ENCODE data around the gene BNIP1. TPM values are rescaled to one million over a fixed set of nuclear protein-coding genes. Genes with fewer than 3 reads are reported as not detected.

BNIP1 gene
- total RNA-seq, 2 donors from 2014 or later: 6.8 to 7.3 TPM

DNA sequence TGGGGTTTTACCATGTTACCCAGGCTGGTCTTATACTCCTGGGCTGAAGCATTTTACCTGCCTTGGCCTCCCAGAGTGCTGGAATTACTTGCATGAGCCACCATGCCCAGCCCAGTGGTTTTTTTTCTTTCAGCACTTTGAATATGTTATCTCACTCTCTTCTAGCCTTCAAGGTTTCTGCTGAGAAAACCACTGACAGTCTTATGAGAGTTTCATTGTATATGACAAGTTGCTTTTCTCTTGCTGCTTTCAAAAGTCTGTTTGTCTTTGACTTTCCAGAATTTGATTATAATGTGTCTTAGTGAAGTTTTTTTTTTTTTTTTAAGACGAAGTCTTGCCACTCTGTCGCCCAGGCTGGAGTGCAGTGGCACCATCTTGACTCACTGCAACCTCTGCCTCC, 43.1 kb upstream of the BNIP1 start:
- no peak overlapping the region for H3K27ac Mint-ChIP-seq
- Histone ChIP-seq H3K36me3 (ENCODE audit: control insufficient read depth, insufficient read depth, low read length) (no peaks in the 10 kb centered on the region), H3K9ac (ENCODE audit: extremely low read depth, low read length, poor library complexity, severe bottlenecking) (no peak overlapping the region), H3K9me3 (ENCODE audit: control insufficient read depth, low read length) (peaks cover 13% of the 10 kb centered on the region), H3K27me3 (ENCODE audit: control insufficient read depth, insufficient read depth, low read length, poor library complexity, severe bottlenecking) (no peaks in the 10 kb centered on the region), H3K4me3 (ENCODE audit: low read length) (no peak overlapping the region), H3K27ac (ENCODE audit: low read depth, low read length) (no peak overlapping the region), H3K4me1 (ENCODE audit: control insufficient read depth, insufficient read depth, low read length) (no peaks in the 10 kb centered on the region)
- no peak for DNase-seq
- no peak overlapping the region for H3K4me3 Mint-ChIP-seq
- peaks cover 11% of the 10 kb centered on the region for H3K36me3 Mint-ChIP-seq (ENCODE audit: low read depth)
- TF ChIP-seq, protein P1, sequence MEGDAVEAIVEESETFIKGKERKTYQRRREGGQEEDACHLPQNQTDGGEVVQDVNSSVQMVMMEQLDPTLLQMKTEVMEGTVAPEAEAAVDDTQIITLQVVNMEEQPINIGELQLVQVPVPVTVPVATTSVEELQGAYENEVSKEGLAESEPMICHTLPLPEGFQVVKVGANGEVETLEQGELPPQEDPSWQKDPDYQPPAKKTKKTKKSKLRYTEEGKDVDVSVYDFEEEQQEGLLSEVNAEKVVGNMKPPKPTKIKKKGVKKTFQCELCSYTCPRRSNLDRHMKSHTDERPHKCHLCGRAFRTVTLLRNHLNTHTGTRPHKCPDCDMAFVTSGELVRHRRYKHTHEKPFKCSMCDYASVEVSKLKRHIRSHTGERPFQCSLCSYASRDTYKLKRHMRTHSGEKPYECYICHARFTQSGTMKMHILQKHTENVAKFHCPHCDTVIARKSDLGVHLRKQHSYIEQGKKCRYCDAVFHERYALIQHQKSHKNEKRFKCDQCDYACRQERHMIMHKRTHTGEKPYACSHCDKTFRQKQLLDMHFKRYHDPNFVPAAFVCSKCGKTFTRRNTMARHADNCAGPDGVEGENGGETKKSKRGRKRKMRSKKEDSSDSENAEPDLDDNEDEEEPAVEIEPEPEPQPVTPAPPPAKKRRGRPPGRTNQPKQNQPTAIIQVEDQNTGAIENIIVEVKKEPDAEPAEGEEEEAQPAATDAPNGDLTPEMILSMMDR (conservative IDR thresholded peaks at IDR 0.05): no peak
- WGBS, 2 experiments (ENCODE audit: insufficient coverage in 1 of 2, insufficient read length in 1 of 2): 96% methylated on average over 2 of the region's 2 CpGs; no CpG with 5 or more reads in 1 of the 2 experiments
- H3K4me1 Mint-ChIP-seq: no peaks in the 10 kb centered on the region
- H3K9me3 Mint-ChIP-seq: peaks cover 18% of the 10 kb centered on the region
- H3K27me3 Mint-ChIP-seq (ENCODE audit: insufficient read depth): no peaks in the 10 kb centered on the region

DNA sequence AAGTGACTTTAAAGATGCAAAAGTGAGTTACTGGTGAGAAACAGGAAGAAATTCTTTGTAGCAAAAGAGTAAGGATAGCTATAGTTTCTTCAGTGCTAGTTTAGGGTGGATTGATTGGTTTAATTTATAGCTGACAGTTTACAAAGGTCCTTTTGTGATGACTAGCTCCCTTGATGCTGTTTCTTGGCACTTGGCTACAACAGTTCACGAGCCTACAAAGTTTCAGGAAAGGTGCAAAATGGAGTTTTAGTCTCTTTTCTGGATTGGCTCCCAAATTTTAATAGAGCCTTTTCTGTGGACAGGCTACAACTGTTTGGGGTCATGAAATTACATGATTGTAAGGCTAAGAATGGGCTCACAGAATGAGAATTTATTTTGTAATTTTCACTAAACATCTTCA, 40.9 kb upstream of the BNIP1 start:
- Mint-ChIP-seq H3K36me3 (ENCODE audit: low read depth) (peaks cover 11% of the 10 kb centered on the region), H3K9me3 (peaks cover 18% of the 10 kb centered on the region), H3K27me3 (ENCODE audit: insufficient read depth) (no peaks in the 10 kb centered on the region), H3K27ac (no peak overlapping the region), H3K4me3 (no peak overlapping the region), H3K4me1 (no peaks in the 10 kb centered on the region)
- WGBS, 2 experiments (ENCODE audit: insufficient coverage in 1 of 2, insufficient read length in 1 of 2): 67 to 71% methylated on average over 1 of the region's 1 CpG
- Histone ChIP-seq H3K9ac (ENCODE audit: extremely low read depth, low read length, poor library complexity, severe bottlenecking) (no peak overlapping the region), H3K36me3 (ENCODE audit: control insufficient read depth, insufficient read depth, low read length) (no peaks in the 10 kb centered on the region), H3K27ac (ENCODE audit: low read depth, low read length) (no peak overlapping the region), H3K4me3 (ENCODE audit: low read length) (no peak overlapping the region), H3K27me3 (ENCODE audit: control insufficient read depth, insufficient read depth, low read length, poor library complexity, severe bottlenecking) (no peaks in the 10 kb centered on the region), H3K4me1 (ENCODE audit: control insufficient read depth, insufficient read depth, low read length) (no peaks in the 10 kb centered on the region), H3K9me3 (ENCODE audit: control insufficient read depth, low read length) (peaks cover 13% of the 10 kb centered on the region)
- no peak for DNase-seq
- TF ChIP-seq, protein P1 (conservative IDR thresholded peaks at IDR 0.05): no peak

DNA sequence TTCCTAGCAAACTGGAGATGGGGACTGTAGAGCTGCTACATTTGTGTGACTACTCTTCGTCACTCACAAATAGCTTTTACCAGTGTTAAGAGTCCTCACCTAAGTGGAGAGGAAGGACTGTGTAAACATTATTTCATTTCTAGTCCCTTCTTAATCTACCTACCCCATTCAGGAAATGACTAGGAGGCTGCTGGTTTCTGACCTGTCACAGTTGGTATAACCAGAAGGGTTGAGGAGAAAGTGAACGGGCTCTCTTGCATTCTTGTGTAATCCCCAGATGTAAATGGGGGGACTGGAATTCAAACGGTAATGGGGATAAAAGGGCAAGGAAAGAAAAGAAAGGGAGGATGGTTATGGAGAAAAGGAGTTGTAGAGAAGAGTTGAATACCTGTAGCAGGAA, 35.4 kb upstream of the BNIP1 start:
- no peak overlapping the region for H3K4me3 ChIP-seq (ENCODE audit: low read length)
- no peaks in the 10 kb centered on the region for H3K27me3 Mint-ChIP-seq (ENCODE audit: insufficient read depth)
- peaks cover 28% of the 10 kb centered on the region for H3K36me3 Mint-ChIP-seq (ENCODE audit: low read depth)
- no peaks in the 10 kb centered on the region for H3K27me3 ChIP-seq (ENCODE audit: control insufficient read depth, insufficient read depth, low read length, poor library complexity, severe bottlenecking)
- H3K9ac ChIP-seq (ENCODE audit: extremely low read depth, low read length, poor library complexity, severe bottlenecking): no peak overlapping the region
- no peaks in the 10 kb centered on the region for H3K9me3 ChIP-seq (ENCODE audit: control insufficient read depth, low read length)
- no peak overlapping the region for H3K4me3 Mint-ChIP-seq
- no peak overlapping the region for H3K27ac ChIP-seq (ENCODE audit: low read depth, low read length)
- H3K27ac Mint-ChIP-seq: no peak overlapping the region
- DNase-seq: no peak
- no peaks in the 10 kb centered on the region for H3K4me1 Mint-ChIP-seq
- no peaks in the 10 kb centered on the region for H3K4me1 ChIP-seq (ENCODE audit: control insufficient read depth, insufficient read depth, low read length)
- TF ChIP-seq, protein P1 (conservative IDR thresholded peaks at IDR 0.05): no peak
- no peaks in the 10 kb centered on the region for H3K9me3 Mint-ChIP-seq
- H3K36me3 ChIP-seq (ENCODE audit: control insufficient read depth, insufficient read depth, low read length): no peaks in the 10 kb centered on the region
- 46 to 74% methylated on average over 2 to 3 of the region's 3 CpGs for WGBS, 2 experiments (ENCODE audit: insufficient coverage in 1 of 2, insufficient read length in 1 of 2)

Data from endodermal cell (in vitro differentiated cells).